ENCODE results near the gene USP24.

USP24 gene

DNA sequence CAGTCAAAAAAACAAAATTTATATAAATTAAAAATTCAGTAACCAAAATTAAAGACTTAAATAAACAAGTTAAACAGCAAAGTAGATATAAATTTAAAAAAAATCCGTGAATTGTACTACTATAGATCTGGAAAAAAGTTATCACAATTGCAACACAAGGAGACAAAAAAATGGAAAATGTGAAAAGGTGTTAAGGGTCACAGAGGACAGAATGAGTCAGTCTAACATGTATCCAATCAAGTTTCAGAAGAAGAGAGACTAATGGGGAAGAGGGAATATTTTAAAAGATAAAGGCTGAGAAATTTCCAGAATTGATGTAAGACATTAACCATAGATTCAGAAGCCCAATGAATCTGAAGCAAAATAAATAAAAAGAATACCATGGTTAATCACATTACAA lies 46.0 kb downstream of the USP24 start:
- WGBS (ENCODE audit: insufficient coverage): no CpG with 5 or more reads among the region's 1 CpG
- Histone ChIP-seq H3K27ac (ENCODE audit: insufficient read depth in 1 of 2, low read depth in 1 of 2, low read length in 2 of 2, poor library complexity in 1 of 2, severe bottlenecking in 2 of 2) (no peak overlapping the region), H3K4me1 (ENCODE audit: control extremely low read depth in 1 of 4, control insufficient read depth in 4 of 4, insufficient read depth in 4 of 4, low read length in 3 of 4) (no peaks in the 10 kb centered on the region), H3K27me3 (replicated peaks in 2 of 5; ENCODE audit: control insufficient read depth in 4 of 5, insufficient read depth in 5 of 5, low read length in 4 of 5) (no peaks in the 10 kb centered on the region), H3K9me3 (ENCODE audit: control extremely low read depth in 1 of 5, control insufficient read depth in 4 of 5, insufficient read depth in 2 of 5, low read depth in 1 of 5, low read length in 4 of 5) (no peaks in the 10 kb centered on the region), H3K36me3 (ENCODE audit: control insufficient read depth in 4 of 4, insufficient read depth in 4 of 4, low read length in 3 of 4) (peaks cover 19 to 61% (median 41%) of the 10 kb centered on the region in 4 experiments), H3K4me3 (ENCODE audit: control insufficient read depth in 1 of 7, extremely low read depth in 1 of 7, insufficient read depth in 4 of 7, low read depth in 2 of 7, low read length in 6 of 7) (no peak overlapping the region)
- ChIA-PET CTCF (no interaction called here), POLR2A (no interaction called here)
- no peak for DNase-seq

DNA sequence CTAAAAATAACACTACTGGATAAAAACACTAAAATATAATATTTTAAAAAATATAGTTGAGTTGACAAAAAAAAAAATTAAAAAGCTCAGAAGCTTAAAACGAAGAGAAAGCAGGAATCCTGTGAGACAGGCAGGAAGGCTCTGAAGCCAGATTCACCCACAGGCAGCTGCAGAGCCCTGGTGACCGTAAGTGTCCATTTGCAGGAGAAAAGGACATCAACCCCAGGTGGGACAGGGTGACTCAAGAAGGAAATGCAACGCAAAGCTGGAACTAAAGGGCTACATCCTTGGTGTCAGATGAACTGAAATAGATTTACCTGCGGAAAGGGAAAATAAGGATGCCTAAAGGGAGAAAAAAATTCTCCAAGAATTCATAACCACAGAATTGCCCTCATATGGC lies 46.8 kb downstream of the USP24 start:
- 100% methylated on average over 2 of the region's 4 CpGs for WGBS (ENCODE audit: insufficient coverage)
- Histone ChIP-seq H3K4me1 (ENCODE audit: control extremely low read depth in 1 of 4, control insufficient read depth in 4 of 4, insufficient read depth in 4 of 4, low read length in 3 of 4) (no peaks in the 10 kb centered on the region), H3K4me3 (ENCODE audit: control insufficient read depth in 1 of 7, extremely low read depth in 1 of 7, insufficient read depth in 4 of 7, low read depth in 2 of 7, low read length in 6 of 7) (no peak overlapping the region), H3K9me3 (ENCODE audit: control extremely low read depth in 1 of 5, control insufficient read depth in 4 of 5, insufficient read depth in 2 of 5, low read depth in 1 of 5, low read length in 4 of 5) (no peaks in the 10 kb centered on the region), H3K27me3 (replicated peaks in 2 of 5; ENCODE audit: control insufficient read depth in 4 of 5, insufficient read depth in 5 of 5, low read length in 4 of 5) (no peaks in the 10 kb centered on the region), H3K36me3 (ENCODE audit: control insufficient read depth in 4 of 4, insufficient read depth in 4 of 4, low read length in 3 of 4) (peaks cover 15 to 67% (median 43%) of the 10 kb centered on the region in 4 experiments), H3K27ac (ENCODE audit: insufficient read depth in 1 of 2, low read depth in 1 of 2, low read length in 2 of 2, poor library complexity in 1 of 2, severe bottlenecking in 2 of 2) (no peak overlapping the region)
- CTCF ChIA-PET: interaction anchor here (0.8 kb wide), 1 partner anchor 97 kb away, joined by 3 read pairs; no protein-coding TSS in a partner anchor
- POLR2A ChIA-PET: interaction anchor here (0.6 to 0.7 kb wide), 2 partner anchors 107 to 184 kb away, joined by 4 read pairs; no protein-coding TSS in a partner anchor
- DNase-seq: no peak

DNA sequence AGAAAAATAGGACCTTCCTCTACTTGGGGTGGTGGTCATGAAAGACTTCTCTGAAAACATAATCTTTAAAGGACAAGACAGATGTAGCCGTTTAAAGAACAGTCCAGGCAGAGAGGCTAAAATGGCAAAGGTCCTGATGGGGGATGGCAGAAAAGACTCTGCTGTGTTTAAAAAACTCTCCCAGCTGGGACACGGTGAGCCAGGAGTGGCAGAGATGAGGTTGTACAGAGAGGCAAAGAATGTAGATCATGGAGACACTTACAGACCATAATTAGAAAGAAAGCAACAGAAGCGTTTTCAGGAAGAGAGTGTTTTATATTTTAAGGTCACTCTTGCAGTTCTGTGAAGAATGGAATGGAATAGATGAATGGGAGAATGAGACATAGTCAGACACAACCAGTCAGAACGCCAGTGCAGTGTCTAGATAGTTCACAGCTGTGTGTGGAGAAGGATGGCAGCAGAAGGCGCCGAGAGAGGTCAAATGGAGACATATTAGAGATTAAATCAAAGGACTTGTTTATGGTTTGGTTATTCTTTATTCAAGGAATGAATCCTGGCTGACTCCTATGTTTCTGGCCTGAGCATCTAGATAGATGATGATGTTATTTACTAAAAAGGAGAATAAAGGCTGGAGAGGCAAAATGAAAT lies 47.8 kb downstream of the USP24 start:
- Histone ChIP-seq H3K27me3 (replicated peaks in 2 of 5; ENCODE audit: control insufficient read depth in 4 of 5, insufficient read depth in 5 of 5, low read length in 4 of 5) (no peaks in the 10 kb centered on the region), H3K9me3 (ENCODE audit: control extremely low read depth in 1 of 5, control insufficient read depth in 4 of 5, insufficient read depth in 2 of 5, low read depth in 1 of 5, low read length in 4 of 5) (no peaks in the 10 kb centered on the region), H3K36me3 (ENCODE audit: control insufficient read depth in 4 of 4, insufficient read depth in 4 of 4, low read length in 3 of 4) (peaks cover 15 to 67% (median 46%) of the 10 kb centered on the region in 4 experiments), H3K4me3 (ENCODE audit: control insufficient read depth in 1 of 7, extremely low read depth in 1 of 7, insufficient read depth in 4 of 7, low read depth in 2 of 7, low read length in 6 of 7) (no peak overlapping the region), H3K27ac (ENCODE audit: insufficient read depth in 1 of 2, low read depth in 1 of 2, low read length in 2 of 2, poor library complexity in 1 of 2, severe bottlenecking in 2 of 2) (no peak overlapping the region), H3K4me1 (ENCODE audit: control extremely low read depth in 1 of 4, control insufficient read depth in 4 of 4, insufficient read depth in 4 of 4, low read length in 3 of 4) (no peaks in the 10 kb centered on the region)
- CTCF ChIA-PET: interaction anchor here (1.1 to 1.6 kb wide), 5 partner anchors 23 to 111 kb away, joined by 3 to 5 read pairs (median 3); no protein-coding TSS in a partner anchor
- no peak for DNase-seq
- WGBS (ENCODE audit: insufficient coverage): 100% methylated on average over 6 of the region's 6 CpGs
- POLR2A ChIA-PET: no interaction called here

DNA sequence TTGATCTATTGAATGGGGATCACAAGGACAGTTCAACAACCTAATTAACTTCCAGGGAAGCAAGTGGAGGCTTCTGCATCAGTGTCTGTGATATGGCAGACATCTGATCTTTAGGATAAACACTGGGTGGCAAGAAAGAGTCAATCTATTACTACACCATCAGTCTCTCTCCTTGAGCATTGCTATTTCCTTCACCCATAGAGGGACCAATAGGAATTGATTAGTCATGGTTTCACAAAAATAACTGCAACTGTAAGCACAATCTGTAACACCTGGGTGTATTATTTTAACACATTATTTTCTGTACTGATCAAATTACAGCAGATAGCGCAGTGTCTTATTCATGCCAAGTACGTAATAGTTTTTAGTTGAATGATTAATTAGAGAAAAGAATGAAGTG lies 50.3 kb downstream of the USP24 start:
- H3K27ac ChIP-seq (ENCODE audit: insufficient read depth in 1 of 2, low read depth in 1 of 2, low read length in 2 of 2, poor library complexity in 1 of 2, severe bottlenecking in 2 of 2): no peak overlapping the region
- H3K4me1 ChIP-seq (ENCODE audit: control extremely low read depth in 1 of 4, control insufficient read depth in 4 of 4, insufficient read depth in 4 of 4, low read length in 3 of 4): no peaks in the 10 kb centered on the region
- ChIA-PET CTCF (no interaction called here), POLR2A (no interaction called here)
- H3K9me3 ChIP-seq (ENCODE audit: control extremely low read depth in 1 of 5, control insufficient read depth in 4 of 5, insufficient read depth in 2 of 5, low read depth in 1 of 5, low read length in 4 of 5): no peaks in the 10 kb centered on the region
- no peak overlapping the region for H3K4me3 ChIP-seq (ENCODE audit: control insufficient read depth in 1 of 7, extremely low read depth in 1 of 7, insufficient read depth in 4 of 7, low read depth in 2 of 7, low read length in 6 of 7)
- WGBS (ENCODE audit: insufficient coverage): 100% methylated on average over 1 of the region's 2 CpGs
- DNase-seq: no peak
- H3K27me3 ChIP-seq (replicated peaks in 2 of 5; ENCODE audit: control insufficient read depth in 4 of 5, insufficient read depth in 5 of 5, low read length in 4 of 5): no peaks in the 10 kb centered on the region
- peaks cover 24 to 62% (median 41%) of the 10 kb centered on the region in 4 experiments for H3K36me3 ChIP-seq (ENCODE audit: control insufficient read depth in 4 of 4, insufficient read depth in 4 of 4, low read length in 3 of 4)

DNA sequence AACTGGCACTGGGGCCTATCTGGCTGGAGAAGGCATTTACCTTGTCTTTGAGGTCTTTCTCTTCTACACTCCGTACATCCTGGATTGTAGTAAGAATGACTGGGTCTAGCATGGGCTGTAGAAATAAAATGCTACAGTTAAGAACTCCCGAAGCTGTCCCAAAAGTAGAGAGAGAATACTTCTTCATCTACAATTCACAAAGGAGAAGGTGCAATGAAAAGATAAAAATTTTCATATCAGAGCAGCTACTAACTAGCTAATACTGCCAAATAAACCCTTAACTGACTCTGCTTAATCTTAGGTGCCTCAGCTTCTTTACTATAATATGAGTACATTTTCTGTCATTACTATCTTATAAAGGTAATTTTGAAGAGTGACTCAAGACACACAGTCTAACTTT lies 55.6 kb downstream of the USP24 start:
- no peak overlapping the region for H3K27ac ChIP-seq (ENCODE audit: insufficient read depth in 1 of 2, low read depth in 1 of 2, low read length in 2 of 2, poor library complexity in 1 of 2, severe bottlenecking in 2 of 2)
- no peaks in the 10 kb centered on the region for H3K4me1 ChIP-seq (ENCODE audit: control extremely low read depth in 1 of 4, control insufficient read depth in 4 of 4, insufficient read depth in 4 of 4, low read length in 3 of 4)
- no CpG with 5 or more reads among the region's 2 CpGs for WGBS (ENCODE audit: insufficient coverage)
- peaks cover 20 to 75% (median 50%) of the 10 kb centered on the region in 4 experiments for H3K36me3 ChIP-seq (ENCODE audit: control insufficient read depth in 4 of 4, insufficient read depth in 4 of 4, low read length in 3 of 4)
- ChIA-PET CTCF (interaction anchor here (0.8 kb wide), 1 partner anchor 8 kb away, joined by 3 read pairs; no protein-coding TSS in a partner anchor), POLR2A (no interaction called here)
- H3K27me3 ChIP-seq (replicated peaks in 2 of 5; ENCODE audit: control insufficient read depth in 4 of 5, insufficient read depth in 5 of 5, low read length in 4 of 5): no peaks in the 10 kb centered on the region
- peaks cover 0 to 2% (median 0%) of the 10 kb centered on the region in 5 experiments for H3K9me3 ChIP-seq (ENCODE audit: control extremely low read depth in 1 of 5, control insufficient read depth in 4 of 5, insufficient read depth in 2 of 5, low read depth in 1 of 5, low read length in 4 of 5)
- no peak overlapping the region for H3K4me3 ChIP-seq (ENCODE audit: control insufficient read depth in 1 of 7, extremely low read depth in 1 of 7, insufficient read depth in 4 of 7, low read depth in 2 of 7, low read length in 6 of 7)
- DNase-seq: no peak

DNA sequence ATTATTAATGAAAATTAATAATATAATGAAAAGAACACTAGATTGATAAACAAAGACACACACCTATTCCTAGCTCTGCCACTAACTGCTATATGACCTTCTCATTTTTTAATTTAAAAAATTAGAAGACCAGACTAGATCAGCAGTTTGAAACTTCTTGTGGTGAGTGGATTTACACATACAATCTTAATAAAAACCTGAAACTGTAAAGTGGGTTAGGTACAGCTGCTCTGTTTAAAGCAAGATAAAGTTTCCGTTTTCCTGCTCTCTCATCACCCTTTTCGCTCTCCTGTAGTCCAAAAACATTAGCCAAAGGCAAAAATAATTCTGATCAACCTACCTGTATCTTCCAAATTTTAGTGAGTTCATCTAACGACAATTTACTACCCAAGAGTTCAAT lies 58.6 kb downstream of the USP24 start:
- CTCF ChIA-PET: interaction anchor here (1.3 kb wide), 1 partner anchor 37 kb away, joined by 3 read pairs; no protein-coding TSS in a partner anchor

DNA sequence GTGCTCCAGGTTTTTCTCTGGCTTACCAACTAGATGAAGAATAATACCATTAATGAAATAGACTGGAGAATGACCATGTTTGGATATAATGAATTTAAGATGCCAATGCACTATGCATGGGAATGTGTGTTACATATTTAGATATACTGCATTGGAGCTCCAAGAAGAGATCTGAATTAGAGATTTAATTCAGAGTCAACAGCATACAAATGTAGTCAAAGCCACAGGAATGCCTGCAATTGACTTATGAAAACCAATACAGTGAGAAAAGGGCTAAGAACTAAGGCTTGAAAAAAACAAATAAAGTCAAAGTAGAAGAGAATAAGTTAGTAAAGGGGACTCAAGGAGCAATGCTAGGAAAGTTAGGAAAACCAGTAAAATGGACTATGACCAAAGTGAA lies 59.1 kb downstream of the USP24 start:
- POLR2A ChIA-PET: no interaction called here
- Histone ChIP-seq H3K27me3 (replicated peaks in 2 of 5; ENCODE audit: control insufficient read depth in 4 of 5, insufficient read depth in 5 of 5, low read length in 4 of 5) (no peaks in the 10 kb centered on the region), H3K27ac (ENCODE audit: insufficient read depth in 1 of 2, low read depth in 1 of 2, low read length in 2 of 2, poor library complexity in 1 of 2, severe bottlenecking in 2 of 2) (no peak overlapping the region), H3K4me1 (ENCODE audit: control extremely low read depth in 1 of 4, control insufficient read depth in 4 of 4, insufficient read depth in 4 of 4, low read length in 3 of 4) (peaks cover 0 to 12% (median 9%) of the 10 kb centered on the region in 4 experiments), H3K36me3 (ENCODE audit: control insufficient read depth in 4 of 4, insufficient read depth in 4 of 4, low read length in 3 of 4) (peaks cover 32 to 80% (median 55%) of the 10 kb centered on the region in 4 experiments), H3K4me3 (ENCODE audit: control insufficient read depth in 1 of 7, extremely low read depth in 1 of 7, insufficient read depth in 4 of 7, low read depth in 2 of 7, low read length in 6 of 7) (no peak overlapping the region), H3K9me3 (ENCODE audit: control extremely low read depth in 1 of 5, control insufficient read depth in 4 of 5, insufficient read depth in 2 of 5, low read depth in 1 of 5, low read length in 4 of 5) (peaks cover 0 to 2% (median 0%) of the 10 kb centered on the region in 5 experiments)
- DNase-seq: no peak
- CTCF ChIA-PET: interaction anchor here (1.3 kb wide), 1 partner anchor 38 kb away, joined by 3 read pairs; no protein-coding TSS in a partner anchor

More for the DNA sequence above, 58.6 kb downstream of the USP24 start:
- H3K9me3 ChIP-seq (ENCODE audit: control extremely low read depth in 1 of 5, control insufficient read depth in 4 of 5, insufficient read depth in 2 of 5, low read depth in 1 of 5, low read length in 4 of 5): peaks cover 0 to 2% (median 0%) of the 10 kb centered on the region in 5 experiments
- H3K36me3 ChIP-seq (ENCODE audit: control insufficient read depth in 4 of 4, insufficient read depth in 4 of 4, low read length in 3 of 4): peaks cover 32 to 85% (median 56%) of the 10 kb centered on the region in 4 experiments
- no peak for DNase-seq
- no peak overlapping the region for H3K4me3 ChIP-seq (ENCODE audit: control insufficient read depth in 1 of 7, extremely low read depth in 1 of 7, insufficient read depth in 4 of 7, low read depth in 2 of 7, low read length in 6 of 7)
- POLR2A ChIA-PET: no interaction called here
- H3K4me1 ChIP-seq (ENCODE audit: control extremely low read depth in 1 of 4, control insufficient read depth in 4 of 4, insufficient read depth in 4 of 4, low read length in 3 of 4): peaks cover 0 to 7% (median 5%) of the 10 kb centered on the region in 4 experiments
- WGBS (ENCODE audit: insufficient coverage): 100% methylated on average over 2 of the region's 3 CpGs
- H3K27ac ChIP-seq (ENCODE audit: insufficient read depth in 1 of 2, low read depth in 1 of 2, low read length in 2 of 2, poor library complexity in 1 of 2, severe bottlenecking in 2 of 2): no peak overlapping the region
- H3K27me3 ChIP-seq (replicated peaks in 2 of 5; ENCODE audit: control insufficient read depth in 4 of 5, insufficient read depth in 5 of 5, low read length in 4 of 5): no peaks in the 10 kb centered on the region

Data from common myeloid progenitor, CD34-positive (primary cell).